ENCODE data around the gene SLC38A8.

The SLC38A8 gene

GRCh38 chr16:83979441-83979840, 63.2 kb downstream of the SLC38A8 start:
- Histone ChIP-seq H3K4me2 (no peak overlapping the region), H3K4me1 (ENCODE audit: low read depth, poor library complexity, severe bottlenecking) (no peaks in the 10 kb centered on the region), H3K36me3 (ENCODE audit: insufficient read depth) (no peaks in the 10 kb centered on the region), H3K27me3 (ENCODE audit: insufficient read depth, low read depth) (peaks cover 2% of the 10 kb centered on the region; the same call in 1 of the 2 replicates), H3K4me3 (IDR thresholded peaks at IDR 0.05; ENCODE audit: insufficient read depth, low read depth, low read length) (no peak overlapping the region), H4K20me1 (ENCODE audit: insufficient read depth) (no peaks in the 10 kb centered on the region), H3K79me2 (ENCODE audit: insufficient read depth, low read depth) (no peaks in the 10 kb centered on the region), H3K9ac (no peak overlapping the region), H3K27ac (no peak overlapping the region), H2AFZ (ENCODE audit: low read depth) (no peak overlapping the region)
- TF ChIP-seq CTCF (conservative IDR thresholded peaks at IDR 0.05; ENCODE audit: low read depth, low read length): no peak

- no peak overlapping the region for H3K27ac ChIP-seq
- peaks cover 5% of the 10 kb centered on the region; the same call in 1 of the 2 replicates for H3K27me3 ChIP-seq (ENCODE audit: insufficient read depth, low read depth)
- H4K20me1 ChIP-seq (ENCODE audit: insufficient read depth): no peaks in the 10 kb centered on the region
- no peak for TF ChIP-seq CTCF (conservative IDR thresholded peaks at IDR 0.05; ENCODE audit: low read depth, low read length)
- H2AFZ ChIP-seq (ENCODE audit: low read depth): no peak overlapping the region
- H3K9ac ChIP-seq: no peak overlapping the region
- H3K4me1 ChIP-seq (ENCODE audit: low read depth, poor library complexity, severe bottlenecking): no peaks in the 10 kb centered on the region
- no peak overlapping the region for H3K4me3 ChIP-seq (IDR thresholded peaks at IDR 0.05; ENCODE audit: insufficient read depth, low read depth, low read length)
- H3K36me3 ChIP-seq (ENCODE audit: insufficient read depth): no peaks in the 10 kb centered on the region
- H3K4me2 ChIP-seq: no peak overlapping the region
- H3K79me2 ChIP-seq (ENCODE audit: insufficient read depth, low read depth): no peaks in the 10 kb centered on the region
These were observed 64.1 kb downstream of the SLC38A8 start for GRCh38 chr16:83978401-83978904.

- no peak for TF ChIP-seq CTCF (conservative IDR thresholded peaks at IDR 0.05; ENCODE audit: low read depth, low read length)
- Histone ChIP-seq H3K4me1 (ENCODE audit: low read depth, poor library complexity, severe bottlenecking) (no peaks in the 10 kb centered on the region), H3K4me2 (no peak overlapping the region), H3K36me3 (ENCODE audit: insufficient read depth) (no peaks in the 10 kb centered on the region), H3K9ac (no peak overlapping the region), H3K4me3 (IDR thresholded peaks at IDR 0.05; ENCODE audit: insufficient read depth, low read depth, low read length) (no peak overlapping the region), H3K27ac (no peak overlapping the region), H4K20me1 (ENCODE audit: insufficient read depth) (no peaks in the 10 kb centered on the region), H3K27me3 (ENCODE audit: insufficient read depth, low read depth) (peaks cover 5% of the 10 kb centered on the region; the same call in 1 of the 2 replicates), H3K79me2 (ENCODE audit: insufficient read depth, low read depth) (no peaks in the 10 kb centered on the region), H2AFZ (ENCODE audit: low read depth) (no peak overlapping the region)
These were observed 65.4 kb downstream of the SLC38A8 start for GRCh38 chr16:83977056-83977815.

- Histone ChIP-seq H2AFZ (ENCODE audit: low read depth) (no peak overlapping the region), H3K4me1 (ENCODE audit: low read depth, poor library complexity, severe bottlenecking) (no peaks in the 10 kb centered on the region), H3K4me3 (IDR thresholded peaks at IDR 0.05; ENCODE audit: insufficient read depth, low read depth, low read length) (no peak overlapping the region), H3K4me2 (no peak overlapping the region), H3K27ac (no peak overlapping the region), H4K20me1 (ENCODE audit: insufficient read depth) (no peaks in the 10 kb centered on the region), H3K36me3 (ENCODE audit: insufficient read depth) (no peaks in the 10 kb centered on the region), H3K9ac (no peak overlapping the region), H3K79me2 (ENCODE audit: insufficient read depth, low read depth) (no peaks in the 10 kb centered on the region), H3K27me3 (ENCODE audit: insufficient read depth, low read depth) (peaks cover 5% of the 10 kb centered on the region; the same call in 1 of the 2 replicates)
- no peak for TF ChIP-seq CTCF (conservative IDR thresholded peaks at IDR 0.05; ENCODE audit: low read depth, low read length)
These were observed 66.9 kb downstream of the SLC38A8 start for GRCh38 chr16:83975590-83976260.
